GM23338 (cell line): ENCODE measurements around the gene CTBP2. TPM values are rescaled to one million over a fixed set of nuclear protein-coding genes. Genes with fewer than 3 reads are reported as not detected.

Experiments
- ATAC-seq: fragments of 200-7000 bp; cut with Tn5 transposase; 3 replicates; pipeline ENCODE4 v1.9.1; 2020
- DNase-seq: peaks from one replicate; pipeline ENCODE4 v3.0.0-alpha.2; 2015; ENCODE audit warnings: low spot score
- H2AFZ ChIP-seq: fragments of 200-600 bp; sonication (generic); 2 replicates; pipeline ENCODE4 v1.8.0; 2016; ENCODE audit warnings: antibody characterized with exemption, mild to moderate bottlenecking, moderate library complexity
- H3F3A ChIP-seq: fragments of 200-600 bp; sonication (generic); replicated peaks from 2 replicates; pipeline ENCODE4 v1.8.0; 2017; ENCODE audit warnings: antibody characterized with exemption, mixed run types, low read depth
- H3K27ac ChIP-seq: fragments of 200-600 bp; sonication (generic); 2 replicates; pipeline ENCODE4 v1.6.1; 2016; ENCODE audit warnings: low read depth
- H3K27me3 ChIP-seq: fragments of 200-600 bp; sonication (generic); 2 replicates; pipeline ENCODE4 v1.8.0; 2016; ENCODE audit warnings: mild to moderate bottlenecking, mixed run types, moderate library complexity; ENCODE audit not compliant: insufficient read depth
- H3K36me3 ChIP-seq: fragments of 200-600 bp; sonication (generic); 2 replicates; pipeline ENCODE4 v1.8.0; 2016; ENCODE audit warnings: mild to moderate bottlenecking; ENCODE audit not compliant: insufficient read depth
- H3K4me1 ChIP-seq: fragments of 200-600 bp; sonication (generic); 2 replicates; pipeline ENCODE4 v1.8.0; 2016; ENCODE audit warnings: mild to moderate bottlenecking, moderate library complexity; ENCODE audit not compliant: insufficient read depth
- H3K4me2 ChIP-seq: fragments of 200-600 bp; sonication (generic); 2 replicates; pipeline ENCODE4 v1.7.1; 2017; ENCODE audit warnings: mixed run types
- H3K4me3 ChIP-seq: fragments of 200-600 bp; sonication (generic); 2 replicates; pipeline ENCODE4 v1.6.1; 2016; ENCODE audit warnings: mixed run types
- H3K79me2 ChIP-seq: fragments of 200-600 bp; sonication (generic); replicated peaks from 2 replicates; pipeline ENCODE4 v1.8.0; 2017; ENCODE audit warnings: mild to moderate bottlenecking; ENCODE audit not compliant: insufficient read depth
- H3K9me2 ChIP-seq: fragments of 200-600 bp; sonication (generic); 2 replicates; pipeline ENCODE4 v1.8.0; 2017; ENCODE audit not compliant: insufficient read depth
- H4K20me1 ChIP-seq: fragments of 200-600 bp; sonication (generic); replicated peaks from 2 replicates; pipeline ENCODE4 v1.8.0; 2017; ENCODE audit warnings: mild to moderate bottlenecking; ENCODE audit not compliant: insufficient read depth
- H3K27ac Mint-ChIP-seq: 2 replicates; pipeline ENCODE4 v1.8.0; 2020; ENCODE audit warnings: inconsistent platforms, mild to moderate bottlenecking, moderate library complexity, mixed read lengths
- H3K27me3 Mint-ChIP-seq: 3 replicates; pipeline ENCODE4 v1.8.0; 2022; ENCODE audit warnings: low read depth, mild to moderate bottlenecking, moderate library complexity, mixed read lengths, inconsistent platforms; ENCODE audit not compliant: insufficient read depth, poor library complexity
- H3K36me3 Mint-ChIP-seq: 3 replicates; pipeline ENCODE4 v1.8.0; 2021; ENCODE audit warnings: low read depth, mild to moderate bottlenecking, inconsistent platforms, moderate library complexity, mixed read lengths
- H3K4me1 Mint-ChIP-seq: 3 replicates; pipeline ENCODE4 v1.8.0; 2020; ENCODE audit warnings: mild to moderate bottlenecking, inconsistent platforms, mixed read lengths
- H3K4me3 Mint-ChIP-seq: 3 replicates; pipeline ENCODE4 v1.8.0; 2021; ENCODE audit warnings: moderate library complexity, mild to moderate bottlenecking, inconsistent platforms, mixed read lengths
- H3K9me3 Mint-ChIP-seq: 3 replicates; pipeline ENCODE4 v1.8.0; 2020; ENCODE audit warnings: moderate library complexity, mild to moderate bottlenecking, inconsistent platforms, mixed read lengths
- CREB1 ChIP-seq: fragments of 250-450 bp; sonication (Bioruptor Pico); IDR thresholded peaks from 2 replicates; pipeline ENCODE4 v1.5.0; 2020; ENCODE audit warnings: low read depth, mild to moderate bottlenecking, moderate library complexity
- ETS1 ChIP-seq: IDR thresholded peaks from 2 replicates; pipeline ENCODE4 v1.6.1; 2016; ENCODE audit warnings: antibody characterized with exemption
- EZH2 ChIP-seq: fragments of 200-600 bp; sonication (generic); IDR thresholded peaks from one replicate; pipeline ENCODE4 v1.8.0; 2017; ENCODE audit warnings: antibody characterized with exemption, mild to moderate bottlenecking, low read depth; ENCODE audit not compliant: unreplicated experiment
- EZH2phosphoT487 ChIP-seq: fragments of 200-600 bp; sonication (generic); IDR thresholded peaks from one replicate; pipeline ENCODE4 v1.8.1; 2018; ENCODE audit warnings: antibody characterized with exemption; ENCODE audit not compliant: unreplicated experiment
- JUNB ChIP-seq: IDR thresholded peaks from one replicate; pipeline ENCODE4 v1.6.1; 2016; ENCODE audit warnings: antibody characterized with exemption; ENCODE audit not compliant: unreplicated experiment
- NANOG ChIP-seq: IDR thresholded peaks from 2 replicates; pipeline ENCODE4 v1.6.1; 2016; ENCODE audit warnings: antibody characterized with exemption, borderline replicate concordance
- POLR2AphosphoS5 ChIP-seq: IDR thresholded peaks from 2 replicates; pipeline ENCODE4 v1.6.1; 2016; ENCODE audit warnings: antibody characterized with exemption, low read depth
- REST ChIP-seq: IDR thresholded peaks from one replicate; pipeline ENCODE4 v1.6.1; 2018; ENCODE audit warnings: antibody characterized with exemption; ENCODE audit not compliant: unreplicated experiment
- STAT1 ChIP-seq: IDR thresholded peaks from one replicate; pipeline ENCODE4 v1.6.1; 2016; ENCODE audit warnings: antibody characterized with exemption; ENCODE audit not compliant: unreplicated experiment
- ZNF114 ChIP-seq: fragments of 250-450 bp; sonication (Bioruptor Pico); IDR thresholded peaks from 2 replicates; pipeline ENCODE4 v1.5.0; 2020; ENCODE audit warnings: mild to moderate bottlenecking, moderate library complexity
- ZNF331 ChIP-seq: fragments of 250-450 bp; sonication (Bioruptor Pico); IDR thresholded peaks from 2 replicates; pipeline ENCODE4 v1.5.0; 2020; ENCODE audit warnings: low read depth, mild to moderate bottlenecking, moderate library complexity
- ZNF462 ChIP-seq: fragments of 250-450 bp; sonication (Bioruptor Pico); IDR thresholded peaks from 2 replicates; pipeline ENCODE4 v1.5.0; 2020; ENCODE audit warnings: mild to moderate bottlenecking, moderate library complexity
- polyA plus RNA-seq: library from polyadenylated mRNA; unstranded; fragments of >200 nt; fragmentation: Nextera tagmentation; extraction: Ambion mirVana; gene quantifications from 2 replicates; pipeline ENCODE4 v1.2.1, GENCODE V29; 2016
- total RNA-seq: library from RNA; depleted of rRNA; stranded (reverse); fragments of >200 nt; shearing (Covaris generic); gene quantifications from 2 replicates; pipeline ENCODE4 v1.2.3, GENCODE V29; 2014

Gene CTBP2
- total and polyA plus RNA-seq, 2 experiments from 2014 or later = 133 to 265 TPM

GRCh38 chr10:124971276-124971675, 189.1 kb downstream of the CTBP2 start:
- H3K36me3 ChIP-seq = peaks cover 8% of the 10 kb centered on the region; the same call in 1 of the 2 replicates
- peaks cover 43% of the 10 kb centered on the region for H3K36me3 Mint-ChIP-seq
- TF ChIP-seq ETS1 = no peak
- TF ChIP-seq ZNF331 (CRISPR knock-in tag) = no peak
- TF ChIP-seq JUNB = no peak
- no peak for TF ChIP-seq STAT1
- no peak for TF ChIP-seq NANOG
- no peak for TF ChIP-seq EZH2
- no peak for TF ChIP-seq EZH2phosphoT487
- no peak for TF ChIP-seq ZNF462
- no peak for TF ChIP-seq ZNF114 (CRISPR knock-in tag)
- no peak for TF ChIP-seq CREB1 (CRISPR knock-in tag)
- TF ChIP-seq POLR2AphosphoS5 = no peak
- TF ChIP-seq REST = no peak
- DNase-seq (no peak), ATAC-seq (no peak)
- H3K9me2 ChIP-seq = no peaks in the 10 kb centered on the region
- no peak overlapping the region for H3K27ac Mint-ChIP-seq
- H3K79me2 ChIP-seq = peaks cover 80% of the 10 kb centered on the region
- no peak overlapping the region for H2AFZ ChIP-seq
- no peak overlapping the region for H3K4me3 ChIP-seq
- H3K4me1 Mint-ChIP-seq = no peaks in the 10 kb centered on the region; the same call in 2 of the 3 replicates
- no peak overlapping the region for H3K4me2 ChIP-seq
- no peaks in the 10 kb centered on the region for H3K27me3 ChIP-seq
- no peak overlapping the region for H3K27ac ChIP-seq
- H3K9me3 Mint-ChIP-seq = no peaks in the 10 kb centered on the region
- H3F3A ChIP-seq = no peaks in the 10 kb centered on the region
- no peak overlapping the region for H3K4me3 Mint-ChIP-seq
- peaks cover 6% of the 10 kb centered on the region for H3K27me3 Mint-ChIP-seq
- H4K20me1 ChIP-seq = peaks cover 24% of the 10 kb centered on the region
- no peaks in the 10 kb centered on the region for H3K4me1 ChIP-seq
